MM.1S (cell line): ENCODE measurements around the gene TMEM63B.

Source experiments
- CTCF ChIP-seq: fragments of 300-600 bp; sonication (generic); IDR thresholded peaks from 2 replicates; pipeline ENCODE4 v1.5.1; 2016; ENCODE audit warnings: antibody characterized with exemption, low read length, mixed read lengths
- EZH2 ChIP-seq: fragments of 300-600 bp; sonication (generic); optimal IDR thresholded peaks from 2 replicates; pipeline ENCODE3; 2017; ENCODE audit warnings: low read depth, mild to moderate bottlenecking, antibody characterized with exemption, low read length, mixed read lengths
- EZH2phosphoT487 ChIP-seq: fragments of 300-600 bp; sonication (generic); IDR thresholded peaks from 2 replicates; pipeline ENCODE4 v1.6.1; 2018; ENCODE audit warnings: antibody characterized with exemption, low read length

GRCh38 chr6:44122801-44123200, 4.6 kb upstream of the TMEM63B start:
- no peak for TF ChIP-seq CTCF
- no peak for TF ChIP-seq EZH2phosphoT487
- TF ChIP-seq EZH2: no peak
